ENCODE results near the gene NSDHL.

Gene NSDHL

DNA sequence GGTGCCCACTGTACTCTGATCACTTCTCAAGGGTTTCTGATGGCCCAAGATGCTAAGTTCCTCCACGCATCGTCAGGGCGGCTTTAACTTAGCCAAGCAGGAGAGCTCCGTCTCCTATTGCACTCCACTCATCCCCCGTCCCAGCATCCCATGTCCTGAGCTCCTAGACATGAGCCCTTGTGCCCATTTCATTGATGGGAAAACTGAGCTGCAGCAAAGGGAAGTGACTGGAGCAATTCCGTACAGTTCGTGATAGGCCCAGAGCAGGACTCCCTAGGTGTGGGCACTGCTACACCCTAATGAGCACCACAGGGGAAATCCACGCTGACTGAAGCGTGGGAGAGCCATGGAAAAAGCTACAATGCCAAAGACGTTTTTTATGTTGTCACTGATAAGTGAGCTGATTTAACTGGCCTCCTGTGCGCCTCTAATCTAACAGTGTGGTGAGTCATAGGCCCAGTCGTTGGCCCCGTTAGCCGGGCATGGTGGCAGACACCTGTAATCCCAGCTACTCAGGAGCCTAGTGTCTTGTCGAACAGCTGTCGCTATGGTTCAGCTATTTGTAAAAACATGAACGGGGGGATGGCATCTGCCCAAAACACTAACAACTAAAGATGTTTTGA lies 14.9 kb downstream of the NSDHL start:
- Mint-ChIP-seq H3K4me3 (no peak overlapping the region), H3K4me1 (no peaks in the 10 kb centered on the region), H3K27me3 (ENCODE audit: low read depth) (no peaks in the 10 kb centered on the region), H3K27ac (no peak overlapping the region), H3K9me3 (peaks cover 5% of the 10 kb centered on the region), H3K36me3 (ENCODE audit: low read depth) (peaks cover 36% of the 10 kb centered on the region)
- TF ChIP-seq, protein P1, sequence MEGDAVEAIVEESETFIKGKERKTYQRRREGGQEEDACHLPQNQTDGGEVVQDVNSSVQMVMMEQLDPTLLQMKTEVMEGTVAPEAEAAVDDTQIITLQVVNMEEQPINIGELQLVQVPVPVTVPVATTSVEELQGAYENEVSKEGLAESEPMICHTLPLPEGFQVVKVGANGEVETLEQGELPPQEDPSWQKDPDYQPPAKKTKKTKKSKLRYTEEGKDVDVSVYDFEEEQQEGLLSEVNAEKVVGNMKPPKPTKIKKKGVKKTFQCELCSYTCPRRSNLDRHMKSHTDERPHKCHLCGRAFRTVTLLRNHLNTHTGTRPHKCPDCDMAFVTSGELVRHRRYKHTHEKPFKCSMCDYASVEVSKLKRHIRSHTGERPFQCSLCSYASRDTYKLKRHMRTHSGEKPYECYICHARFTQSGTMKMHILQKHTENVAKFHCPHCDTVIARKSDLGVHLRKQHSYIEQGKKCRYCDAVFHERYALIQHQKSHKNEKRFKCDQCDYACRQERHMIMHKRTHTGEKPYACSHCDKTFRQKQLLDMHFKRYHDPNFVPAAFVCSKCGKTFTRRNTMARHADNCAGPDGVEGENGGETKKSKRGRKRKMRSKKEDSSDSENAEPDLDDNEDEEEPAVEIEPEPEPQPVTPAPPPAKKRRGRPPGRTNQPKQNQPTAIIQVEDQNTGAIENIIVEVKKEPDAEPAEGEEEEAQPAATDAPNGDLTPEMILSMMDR (IDR thresholded peaks at IDR 0.05; ENCODE audit: unreplicated experiment in 3 of 3), result no peak

DNA sequence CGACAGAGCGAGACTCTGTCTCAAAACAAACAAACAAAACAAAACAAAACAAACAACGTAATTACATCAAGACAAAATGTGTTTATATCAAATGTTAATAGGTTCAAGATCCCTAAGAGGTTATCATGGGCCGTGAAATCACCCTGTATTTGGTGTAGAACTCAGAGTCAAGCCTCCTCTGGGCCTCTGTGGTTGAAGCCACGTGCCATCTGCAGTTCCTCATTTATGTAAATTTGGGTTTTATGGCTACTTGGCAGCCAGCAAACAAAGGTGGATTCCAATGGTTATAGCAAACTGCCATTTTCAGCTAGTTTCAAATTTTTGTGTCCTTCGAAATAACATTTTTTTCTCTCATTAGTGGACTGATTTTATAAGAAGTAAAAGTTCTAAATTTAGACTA lies 16.4 kb downstream of the NSDHL start:
- no peaks in the 10 kb centered on the region for H3K4me1 Mint-ChIP-seq
- TF ChIP-seq, protein P1 (IDR thresholded peaks at IDR 0.05; ENCODE audit: unreplicated experiment in 3 of 3), result no peak
- H3K27me3 Mint-ChIP-seq (ENCODE audit: low read depth), result no peaks in the 10 kb centered on the region
- H3K36me3 Mint-ChIP-seq (ENCODE audit: low read depth), result peaks cover 41% of the 10 kb centered on the region
- no peak overlapping the region for H3K4me3 Mint-ChIP-seq
- H3K9me3 Mint-ChIP-seq, result peaks cover 2% of the 10 kb centered on the region
- no peak overlapping the region for H3K27ac Mint-ChIP-seq

DNA sequence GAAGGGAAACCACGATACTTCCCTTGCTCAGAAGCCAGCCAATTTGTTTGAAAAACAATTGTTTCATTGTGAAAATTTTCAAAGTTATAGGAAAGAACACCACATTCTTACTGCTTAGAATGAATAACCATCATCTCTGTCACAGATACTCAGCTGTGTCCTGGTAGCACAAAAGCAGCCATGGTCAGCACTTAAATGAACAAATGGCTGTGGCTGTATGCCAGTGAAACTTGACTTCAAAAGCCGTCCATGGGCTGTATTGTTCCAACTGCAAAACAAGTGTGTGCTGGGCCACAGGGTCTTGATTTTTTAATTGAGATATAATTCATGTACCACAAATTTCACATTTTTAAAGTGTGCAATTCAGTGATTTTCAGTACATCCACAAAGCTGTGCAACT lies 19.6 kb downstream of the NSDHL start:
- Mint-ChIP-seq H3K27ac (no peak overlapping the region), H3K27me3 (ENCODE audit: low read depth) (no peaks in the 10 kb centered on the region), H3K9me3 (peaks cover 7% of the 10 kb centered on the region), H3K36me3 (ENCODE audit: low read depth) (peaks cover 57% of the 10 kb centered on the region), H3K4me3 (no peak overlapping the region), H3K4me1 (no peaks in the 10 kb centered on the region)
- TF ChIP-seq, protein P1 (IDR thresholded peaks at IDR 0.05; ENCODE audit: unreplicated experiment in 3 of 3), result no peak

DNA sequence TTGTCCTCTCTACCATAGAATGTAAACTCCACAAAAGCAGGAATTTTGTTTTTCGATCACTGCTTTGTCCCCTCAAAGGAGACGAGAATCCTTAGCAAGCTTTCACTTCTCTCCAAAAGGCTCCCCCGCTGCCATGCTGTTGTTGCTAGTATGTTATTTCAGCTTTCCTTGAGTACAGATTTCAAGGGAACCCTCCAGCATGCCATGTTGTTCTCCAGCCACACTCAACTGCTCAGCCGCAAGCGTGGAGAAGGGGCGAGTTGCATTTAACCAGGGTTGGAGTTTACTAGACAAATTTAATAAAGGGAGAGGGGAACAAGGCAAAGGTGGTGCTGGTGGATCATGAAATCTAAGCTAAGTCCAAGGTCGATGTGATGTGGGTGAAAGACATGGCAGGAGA lies 23.1 kb downstream of the NSDHL start:
- Mint-ChIP-seq H3K4me3 (no peak overlapping the region), H3K36me3 (ENCODE audit: low read depth) (peaks cover 72% of the 10 kb centered on the region), H3K27me3 (ENCODE audit: low read depth) (no peaks in the 10 kb centered on the region), H3K4me1 (no peaks in the 10 kb centered on the region), H3K9me3 (peaks cover 9% of the 10 kb centered on the region), H3K27ac (no peak overlapping the region)
- TF ChIP-seq, protein P1 (IDR thresholded peaks at IDR 0.05; ENCODE audit: unreplicated experiment in 3 of 3), result no peak

DNA sequence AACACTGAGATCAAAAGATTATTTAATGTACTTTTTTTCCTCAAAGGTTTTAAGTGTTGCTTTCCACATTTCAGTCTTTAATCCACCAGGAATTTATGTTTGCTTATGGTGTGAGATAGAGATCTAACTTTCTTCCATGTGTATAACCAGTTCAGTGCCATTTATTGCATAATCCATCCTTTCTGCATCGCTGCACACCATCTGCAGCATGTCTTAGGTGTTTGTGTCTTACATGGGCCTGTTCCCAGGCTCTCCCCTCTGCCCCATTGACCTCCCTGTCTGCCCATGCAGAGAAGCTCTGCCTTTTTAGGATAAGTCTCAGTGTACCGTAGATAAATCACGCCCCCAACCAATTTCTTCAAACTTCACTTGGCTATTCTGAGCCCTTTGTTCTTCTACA lies 30.3 kb downstream of the NSDHL start:
- Mint-ChIP-seq H3K4me1 (no peaks in the 10 kb centered on the region), H3K27me3 (ENCODE audit: low read depth) (no peaks in the 10 kb centered on the region), H3K36me3 (ENCODE audit: low read depth) (peaks cover 68% of the 10 kb centered on the region), H3K4me3 (no peak overlapping the region), H3K9me3 (peaks cover 11% of the 10 kb centered on the region), H3K27ac (peak overlapping the region in 2 of 3 experiments; percentile 25 to 49)
- TF ChIP-seq, protein P1 (IDR thresholded peaks at IDR 0.05; ENCODE audit: unreplicated experiment in 3 of 3), result no peak

DNA sequence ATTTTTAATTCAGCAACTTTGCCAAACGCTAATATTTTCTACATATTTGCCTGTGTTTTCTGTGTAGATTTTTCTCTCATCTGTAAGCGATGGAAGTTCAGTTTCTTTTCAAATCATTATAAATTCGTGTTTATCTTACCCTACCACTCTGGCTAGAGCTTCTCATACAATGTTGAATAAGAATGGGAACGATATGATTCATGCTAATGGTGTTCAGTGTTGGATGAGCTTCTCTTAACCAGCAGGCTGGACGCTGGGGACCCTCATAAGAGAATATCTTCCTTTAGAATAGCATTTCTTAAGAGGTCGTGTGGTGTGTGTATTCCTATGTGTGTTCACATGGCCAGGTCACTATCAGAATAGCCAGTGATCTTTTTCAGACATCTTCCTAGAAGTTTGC lies 31.0 kb downstream of the NSDHL start:
- Mint-ChIP-seq H3K36me3 (ENCODE audit: low read depth) (peaks cover 67% of the 10 kb centered on the region), H3K9me3 (peaks cover 11% of the 10 kb centered on the region), H3K4me1 (no peaks in the 10 kb centered on the region), H3K4me3 (no peak overlapping the region), H3K27ac (no peak overlapping the region), H3K27me3 (ENCODE audit: low read depth) (no peaks in the 10 kb centered on the region)
- TF ChIP-seq, protein P1 (IDR thresholded peaks at IDR 0.05; ENCODE audit: unreplicated experiment in 3 of 3), result no peak

Data from nephron (organoid).